CD4-positive, alpha-beta T cell treated with Interferon alpha-2 for 1 hour (primary cell): ENCODE results near the gene CHIC2.

Experiments used
- DNase-seq, 2 donors: peaks; one replicate each; pipeline ENCODE4 v3.0.0-alpha.2; 2020 to 2022

The CHIC2 gene

DNA sequence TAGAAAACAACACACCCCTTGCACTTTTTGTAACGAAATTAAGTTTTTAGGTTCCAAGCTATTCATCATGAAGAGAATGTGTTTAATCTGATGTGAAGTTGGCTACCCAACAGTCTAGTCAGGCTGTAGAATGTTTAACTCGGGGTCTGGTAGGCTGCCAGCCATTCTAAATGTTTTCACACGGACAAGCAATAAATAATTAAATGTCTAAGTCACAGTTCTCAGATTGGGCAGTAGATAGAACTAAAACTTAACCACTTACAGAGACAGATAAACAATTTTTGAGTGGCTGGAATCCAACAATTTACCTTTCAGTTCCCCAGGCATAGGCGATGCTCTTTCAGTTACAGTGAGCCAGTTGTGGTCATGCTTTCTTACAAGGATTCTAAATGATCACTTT is 66.5 kb downstream of the CHIC2 start:
- DNase-seq: no peak

DNA sequence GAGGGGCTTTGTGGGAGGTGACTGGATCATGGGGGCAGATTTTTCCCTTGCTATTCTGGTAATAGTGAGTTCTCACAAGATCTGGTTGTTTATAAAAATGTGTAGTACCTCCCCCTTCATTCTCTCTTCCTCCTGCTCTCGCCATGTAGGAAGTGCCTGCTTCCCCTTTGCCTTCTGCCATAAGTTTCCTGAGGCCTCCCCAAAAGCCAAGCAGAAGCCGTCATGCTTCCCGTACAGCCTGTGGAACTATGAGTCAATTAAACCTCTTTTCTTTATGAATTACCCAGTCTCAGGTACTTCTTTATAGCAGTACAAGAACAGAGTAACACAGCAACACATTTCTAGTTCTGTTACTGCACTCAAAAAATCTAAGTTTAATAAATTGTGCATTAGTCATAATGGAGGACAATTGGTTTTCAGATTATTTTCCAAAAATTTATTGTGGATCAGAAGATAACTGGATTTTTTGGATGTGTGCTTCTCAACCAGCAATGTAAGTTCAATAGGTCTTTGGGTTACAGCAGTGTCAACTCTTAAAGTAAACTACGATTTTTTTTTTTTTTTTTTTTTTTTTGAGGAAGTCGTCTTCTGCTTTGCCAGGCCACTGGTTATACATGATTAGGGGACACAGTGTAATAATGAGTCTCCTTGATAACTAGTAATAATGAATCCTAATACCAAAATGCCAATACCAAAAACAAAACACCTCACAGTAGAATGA is 69.9 kb downstream of the CHIC2 start:
- DNase-seq: peak in 1 of 2 donors; percentile 11

DNA sequence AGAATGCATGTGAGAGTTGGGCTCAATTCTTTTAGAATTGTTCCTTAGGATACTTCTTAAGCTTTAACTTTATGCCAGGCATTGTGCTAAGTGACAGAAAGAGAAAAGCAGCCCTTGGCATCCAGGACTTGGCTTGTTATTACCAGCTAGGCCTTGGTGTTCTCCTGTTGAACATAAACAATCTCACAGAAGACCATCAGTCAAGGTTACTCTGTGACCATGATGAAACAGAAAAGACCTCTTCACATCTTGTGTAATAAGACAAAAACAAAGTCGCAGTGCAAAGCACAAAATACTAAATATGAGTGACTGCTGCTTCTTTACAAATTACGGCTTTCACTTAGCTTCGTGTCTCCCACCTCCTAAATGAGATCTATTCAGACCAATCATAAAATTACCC is 71.6 kb downstream of the CHIC2 start:
- DNase-seq: no peak

GRCh38 chr4:53991821-53992220 is 72.6 kb downstream of the CHIC2 start:
- DNase-seq: no peak

- DNase-seq: no peak
These were observed 73.8 kb downstream of the CHIC2 start for GRCh38 chr4:53990641-53991040.

DNA sequence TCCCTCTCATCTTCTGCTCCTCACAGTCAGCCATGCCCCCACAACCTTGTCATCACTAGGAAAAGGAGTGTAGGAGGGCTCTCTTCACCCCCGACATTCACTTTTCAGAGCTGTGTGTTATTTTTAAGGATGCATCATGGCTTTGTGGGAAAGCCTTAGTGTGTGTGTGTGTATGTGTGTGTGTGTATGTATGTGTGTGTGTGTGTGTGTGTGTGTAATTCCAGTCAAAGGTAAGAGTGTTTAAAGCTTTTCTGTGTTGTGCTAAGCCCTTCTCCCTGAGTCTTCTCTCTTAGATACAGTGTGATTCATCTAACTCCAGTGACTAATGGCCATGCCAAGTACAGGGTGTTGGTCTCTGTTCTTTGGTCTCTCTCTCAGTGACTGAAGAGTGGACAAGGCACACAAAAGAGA is 76.6 kb downstream of the CHIC2 start:
- DNase-seq: no peak

- DNase-seq: no peak
These were observed 78.3 kb downstream of the CHIC2 start for GRCh38 chr4:53986062-53986461.

- no peak for DNase-seq
These were observed 82.8 kb downstream of the CHIC2 start for GRCh38 chr4:53981567-53981966.

DNA sequence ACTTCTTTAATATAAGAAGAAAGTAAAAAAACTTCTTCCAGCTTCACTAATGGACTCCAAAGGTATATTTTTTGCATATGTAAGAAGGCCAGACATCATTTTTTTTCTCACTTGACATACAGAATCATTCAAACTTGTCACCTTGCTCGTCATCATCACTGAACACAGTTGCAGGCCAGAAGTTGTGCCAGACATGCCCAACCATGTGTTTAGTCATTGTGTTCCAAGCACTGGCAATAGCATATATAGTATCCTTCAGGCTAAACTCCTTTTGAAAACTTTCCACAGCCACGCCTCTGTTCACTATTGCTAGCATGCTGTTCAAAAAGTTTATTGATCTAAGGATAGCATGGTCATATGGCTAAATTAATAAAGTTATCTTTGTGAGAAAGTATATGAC is 83.3 kb downstream of the CHIC2 start:
- DNase-seq: no peak

DNA sequence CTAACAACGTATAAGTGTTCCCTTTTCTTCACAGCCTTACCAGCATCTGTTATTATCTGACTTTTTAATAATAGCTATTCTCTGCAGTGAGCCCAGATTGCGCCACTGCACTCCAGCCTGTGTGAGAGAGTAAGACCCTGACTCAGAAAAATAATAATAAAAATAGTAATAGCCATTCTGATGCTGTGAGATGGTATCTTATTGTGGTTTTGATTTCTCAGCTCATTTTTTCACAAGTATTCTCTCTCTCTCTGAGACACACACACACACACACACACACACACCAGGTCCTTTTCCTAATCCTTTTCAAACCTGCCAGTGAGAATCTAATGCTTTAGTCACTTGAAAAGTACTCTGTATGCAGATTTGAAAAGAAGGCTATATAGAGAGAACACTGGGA is 89.8 kb downstream of the CHIC2 start:
- DNase-seq: no peak

- no peak for DNase-seq
These were observed 96.4 kb downstream of the CHIC2 start for GRCh38 chr4:53967986-53968385.

DNA sequence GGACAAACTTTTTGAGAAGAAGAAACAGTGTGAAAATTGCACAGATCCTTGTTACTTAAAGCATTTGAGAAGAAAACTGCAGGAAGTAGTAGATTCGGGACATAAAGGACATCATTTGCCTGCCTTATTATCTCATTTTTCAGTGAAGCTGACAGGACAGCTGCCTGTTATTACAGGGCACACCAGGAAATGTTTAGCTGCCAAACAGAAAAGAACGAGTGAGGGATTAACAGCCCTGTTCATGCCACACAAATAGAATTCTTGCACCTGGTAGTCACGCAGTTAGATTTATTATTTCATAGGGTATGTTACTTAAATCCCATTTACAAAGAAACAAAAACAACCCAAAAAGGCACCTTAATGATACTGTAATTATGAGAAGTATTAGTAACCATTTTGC is 100.6 kb downstream of the CHIC2 start:
- DNase-seq: no peak

- no peak for DNase-seq
These were observed 101.1 kb downstream of the CHIC2 start for GRCh38 chr4:53963336-53963735.

- DNase-seq: no peak
These were observed 101.7 kb downstream of the CHIC2 start for GRCh38 chr4:53962516-53963225.

DNA sequence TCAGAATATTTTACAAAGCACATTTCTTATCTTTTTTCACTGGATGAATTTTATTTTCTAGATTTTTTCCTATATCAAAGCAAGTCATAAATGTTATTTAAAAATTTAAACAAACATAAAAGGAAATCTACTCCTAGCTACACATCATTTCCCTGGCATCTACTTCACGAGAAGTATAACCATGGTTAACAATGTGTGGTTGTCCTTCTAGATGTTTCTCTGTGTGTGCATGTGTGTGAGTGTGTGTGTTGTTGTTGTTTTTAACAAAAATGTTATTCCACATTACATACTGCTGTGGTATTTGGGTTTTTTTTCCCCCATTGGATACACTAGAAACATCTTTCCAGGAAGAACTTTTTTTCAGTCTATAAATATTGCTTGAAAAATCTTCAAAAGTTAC is 103.1 kb downstream of the CHIC2 start:
- no peak for DNase-seq

DNA sequence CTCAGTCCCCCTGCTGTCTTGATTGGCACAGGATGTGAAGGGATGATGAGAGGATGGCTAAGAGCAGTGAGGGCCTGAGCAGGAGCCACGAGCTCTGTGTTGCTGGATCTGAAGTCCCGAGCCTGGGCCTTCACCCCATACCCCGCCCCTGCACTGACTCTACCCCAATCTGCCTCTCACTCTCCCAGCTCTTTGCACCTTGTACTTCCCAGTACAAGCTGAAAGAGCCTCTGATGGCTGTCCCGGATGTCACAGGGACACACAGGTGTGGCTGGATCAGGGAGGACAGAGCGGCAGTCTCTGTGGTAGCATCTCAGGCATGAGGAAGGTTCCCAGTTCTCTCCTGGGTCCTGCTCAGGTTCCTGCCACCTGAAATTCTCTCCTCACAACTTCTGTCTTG is 103.6 kb downstream of the CHIC2 start:
- no peak for DNase-seq
